Activated CD8-positive, alpha-beta T cell treated with anti-CD3 and anti-CD28 coated beads, Interleukin-2, amount 10 ng/mL, durations not matched to agents 7 days and 5 days (primary cell): ENCODE results near the gene TBC1D22A. TPM values are rescaled to one million over a fixed set of nuclear protein-coding genes. Genes with fewer than 3 reads are reported as not detected.
A peak's percentile ranks its signal among the peaks of the same experiment; 100 is the strongest.

Source experiments
- ATAC-seq: fragments of 150-1000 bp; cut with Tn5 transposase; one replicate; pipeline ENCODE4 v1.10.0; 2021; ENCODE audit warnings: moderate library complexity
- CTCF ChIA-PET: fragments of 350-600 bp; sonication (Branson Sonifier 250); formaldehyde crosslinking; loops from one replicate; lab custom pipeline; 2021; ENCODE audit warnings: antibody characterized with exemption; lab: Charles Lee
- POLR2A ChIA-PET: fragments of 350-600 bp; sonication (Branson Sonifier 250); formaldehyde crosslinking; loops from one replicate; lab custom pipeline; 2021; ENCODE audit warnings: antibody characterized with exemption; lab: Charles Lee
- DNase-seq: peaks from one replicate; pipeline ENCODE4 v3.0.0-alpha.2; 2020
- H3K27ac Mint-ChIP-seq: one replicate; pipeline ENCODE4 v1.8.0; 2021; ENCODE audit warnings: mild to moderate bottlenecking, mixed read lengths
- H3K27me3 Mint-ChIP-seq: one replicate; pipeline ENCODE4 v1.8.0; 2021; ENCODE audit warnings: low read depth, mixed read lengths
- H3K36me3 Mint-ChIP-seq: one replicate; pipeline ENCODE4 v1.8.0; 2021; ENCODE audit warnings: low read depth, mixed read lengths
- H3K4me1 Mint-ChIP-seq: one replicate; pipeline ENCODE4 v1.8.0; 2021; ENCODE audit warnings: low read depth, mixed read lengths
- H3K4me3 Mint-ChIP-seq: one replicate; pipeline ENCODE4 v1.8.0; 2021; ENCODE audit warnings: mild to moderate bottlenecking, mixed read lengths
- H3K9me3 Mint-ChIP-seq: one replicate; pipeline ENCODE4 v1.8.0; 2022; ENCODE audit warnings: mixed read lengths; ENCODE audit not compliant: insufficient read depth
- total RNA-seq, 2 experiments: library from RNA; stranded (reverse); gene quantifications; one replicate each; pipeline ENCODE4 v1.2.3, GENCODE V29; 2021

The TBC1D22A gene
- total RNA-seq, 2 experiments from 2014 or later, result 34.1 to 38.7 TPM

DNA sequence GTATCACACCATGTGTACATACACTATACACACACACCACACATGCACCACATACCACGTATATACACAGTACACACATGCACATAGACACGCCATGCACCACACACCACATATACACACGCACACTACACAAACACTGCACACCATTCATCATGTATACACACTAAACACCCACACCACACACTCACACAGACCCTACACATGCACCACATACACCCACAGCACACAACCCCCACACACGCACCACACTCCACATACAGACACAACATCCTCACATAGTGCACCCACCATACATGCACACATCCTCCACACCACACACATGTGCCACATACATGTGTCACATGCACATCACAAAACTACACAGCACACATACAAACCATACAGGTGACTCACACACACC lies 397.1 kb downstream of the TBC1D22A start:
- Mint-ChIP-seq H3K4me3 (no peak overlapping the region), H3K27ac (no peak overlapping the region), H3K9me3 (no peaks in the 10 kb centered on the region), H3K36me3 (no peaks in the 10 kb centered on the region), H3K27me3 (no peaks in the 10 kb centered on the region), H3K4me1 (no peaks in the 10 kb centered on the region)
- ATAC-seq (no peak), DNase-seq (no peak)
- ChIA-PET CTCF (no interaction called here), POLR2A (no interaction called here)

DNA sequence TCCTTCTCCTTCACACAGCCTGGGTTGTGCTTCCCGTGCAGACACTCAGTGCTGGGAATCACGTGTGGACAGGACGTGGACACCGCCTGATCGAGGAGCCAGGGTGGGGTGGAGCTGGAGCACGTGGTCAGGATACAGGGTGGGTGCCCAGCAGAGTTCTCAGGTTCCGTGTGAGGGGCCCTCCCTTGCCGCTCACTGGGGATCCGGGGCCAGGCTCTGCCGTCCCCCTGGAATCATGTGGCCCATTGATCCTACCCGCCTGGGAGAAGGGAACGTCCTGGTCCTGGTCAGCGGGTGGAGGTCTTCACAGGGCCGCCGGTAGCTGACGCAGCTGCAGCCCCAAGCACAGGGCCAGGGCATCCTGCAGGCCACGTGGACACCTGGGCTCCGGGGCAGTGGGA lies 397.7 kb downstream of the TBC1D22A start:
- POLR2A ChIA-PET, result no interaction called here
- no peaks in the 10 kb centered on the region for H3K9me3 Mint-ChIP-seq
- ATAC-seq, result no peak
- no peaks in the 10 kb centered on the region for H3K36me3 Mint-ChIP-seq
- H3K27ac Mint-ChIP-seq, result no peak overlapping the region
- no peak for DNase-seq
- CTCF ChIA-PET, result no interaction called here
- no peaks in the 10 kb centered on the region for H3K27me3 Mint-ChIP-seq
- H3K4me3 Mint-ChIP-seq, result no peak overlapping the region
- H3K4me1 Mint-ChIP-seq, result no peaks in the 10 kb centered on the region

DNA sequence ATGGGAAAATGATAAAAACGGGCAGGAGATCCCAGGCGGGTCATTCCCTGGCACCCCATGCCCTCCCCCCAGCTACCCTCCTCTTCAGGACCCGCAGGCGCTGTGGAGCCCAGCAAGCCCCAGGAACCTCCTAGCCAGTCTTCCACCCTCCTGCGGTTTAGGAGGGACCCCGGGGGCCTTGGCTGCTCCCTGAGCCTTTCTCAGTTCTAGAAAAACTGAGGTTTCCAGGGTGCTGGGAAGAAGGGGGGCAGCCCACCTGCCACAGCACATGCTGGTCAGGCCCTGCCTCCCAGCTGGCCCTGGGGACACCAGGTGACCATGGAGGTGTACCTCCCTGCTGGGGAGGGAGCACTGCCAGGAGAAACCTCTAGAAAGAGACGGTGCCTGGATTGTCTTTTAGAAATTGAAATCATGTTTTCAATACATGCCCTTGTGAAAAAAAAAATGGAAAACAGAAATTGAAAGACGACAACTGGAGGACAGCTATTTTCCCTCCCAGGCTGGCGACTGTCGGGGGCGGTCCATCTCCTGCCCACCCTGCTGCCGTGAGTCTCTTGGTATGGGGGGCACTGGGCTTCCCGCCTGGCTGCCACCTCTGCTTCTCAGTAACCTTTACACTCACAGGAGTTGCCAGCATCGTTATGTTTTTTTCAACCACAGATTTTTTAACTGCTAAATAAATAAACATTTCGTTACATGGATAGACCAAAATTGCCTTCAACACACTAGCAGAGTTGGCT lies 398.5 kb downstream of the TBC1D22A start:
- no peak overlapping the region for H3K27ac Mint-ChIP-seq
- POLR2A ChIA-PET, result no interaction called here

DNA sequence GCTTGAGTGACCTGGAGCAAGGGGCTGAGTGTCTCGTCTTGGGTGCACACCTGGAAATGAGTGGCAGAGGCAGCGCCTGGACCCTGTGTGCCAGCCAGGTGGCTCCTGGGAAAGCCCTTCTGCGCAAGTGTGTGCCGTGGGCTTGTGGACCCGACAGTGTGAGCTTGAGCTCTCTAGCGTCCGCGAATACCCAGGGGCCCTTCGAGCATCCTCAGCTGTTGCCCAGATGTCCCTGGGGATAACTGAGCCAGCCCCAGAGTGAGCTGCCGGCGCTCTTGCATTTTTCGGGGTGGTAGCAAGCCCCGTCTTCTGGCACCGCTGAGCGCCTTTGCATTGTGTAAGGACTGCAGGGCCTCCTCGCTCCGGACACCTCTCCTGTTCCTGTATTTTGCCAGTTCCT lies 399.2 kb downstream of the TBC1D22A start:
- ATAC-seq (no peak), DNase-seq (no peak)
- Mint-ChIP-seq H3K36me3 (no peaks in the 10 kb centered on the region), H3K27me3 (no peaks in the 10 kb centered on the region), H3K27ac (no peak overlapping the region), H3K4me1 (no peaks in the 10 kb centered on the region), H3K9me3 (no peaks in the 10 kb centered on the region), H3K4me3 (no peak overlapping the region)
- CTCF ChIA-PET, result no interaction called here
- POLR2A ChIA-PET, result no interaction called here

More for the DNA sequence above, 398.5 kb downstream of the TBC1D22A start:
- Mint-ChIP-seq H3K4me1 (no peaks in the 10 kb centered on the region), H3K4me3 (no peak overlapping the region), H3K27me3 (no peaks in the 10 kb centered on the region), H3K9me3 (no peaks in the 10 kb centered on the region), H3K36me3 (no peaks in the 10 kb centered on the region)
- CTCF ChIA-PET, result no interaction called here
- DNase-seq (no peak), ATAC-seq (no peak)

DNA sequence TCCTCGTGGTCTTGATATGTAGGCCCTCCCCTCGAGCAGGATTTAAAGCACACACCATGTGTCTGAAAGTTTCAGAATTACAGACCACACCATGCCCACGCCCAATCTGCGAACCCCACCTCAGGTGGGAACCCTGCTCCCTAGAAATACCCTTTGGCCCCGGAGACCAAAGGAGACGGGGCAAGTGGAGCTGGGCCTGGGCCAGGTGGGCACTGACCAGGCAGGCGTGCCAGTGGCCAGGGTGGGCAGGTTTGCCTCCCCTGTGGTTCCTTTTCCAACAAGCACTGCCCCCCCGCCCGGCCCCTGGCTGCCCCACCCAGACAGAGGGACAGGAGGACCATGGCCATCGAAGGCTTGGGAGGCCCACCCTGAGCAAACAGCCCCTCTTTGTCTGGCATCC lies 400.4 kb downstream of the TBC1D22A start:
- Mint-ChIP-seq H3K9me3 (no peaks in the 10 kb centered on the region), H3K27ac (no peak overlapping the region), H3K4me3 (no peak overlapping the region), H3K4me1 (no peaks in the 10 kb centered on the region), H3K36me3 (no peaks in the 10 kb centered on the region), H3K27me3 (no peaks in the 10 kb centered on the region)
- CTCF ChIA-PET, result no interaction called here
- ATAC-seq (no peak), DNase-seq (no peak)
- POLR2A ChIA-PET, result no interaction called here

DNA sequence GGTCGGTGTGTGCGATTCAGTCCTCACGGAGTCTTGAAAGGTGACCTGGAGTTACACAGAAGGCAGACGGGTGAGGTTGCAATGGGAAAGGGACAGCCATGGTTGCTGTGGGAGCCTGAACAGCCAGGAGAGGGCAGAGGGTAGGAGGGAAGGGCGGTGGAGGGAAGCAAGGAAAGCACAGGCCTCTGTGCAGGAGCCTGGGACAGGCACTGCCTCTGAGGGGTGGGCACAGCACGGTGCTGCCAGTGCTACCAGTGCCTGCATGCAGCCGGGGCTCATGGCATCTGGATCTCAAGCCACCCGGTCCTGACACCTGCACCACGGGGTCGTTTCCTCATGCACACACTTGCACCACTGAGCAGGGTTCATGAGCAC lies 401.0 kb downstream of the TBC1D22A start:
- DNase-seq (no peak), ATAC-seq (no peak)
- ChIA-PET CTCF (no interaction called here), POLR2A (no interaction called here)
- Mint-ChIP-seq H3K36me3 (no peaks in the 10 kb centered on the region), H3K4me3 (no peak overlapping the region), H3K4me1 (no peaks in the 10 kb centered on the region), H3K9me3 (no peaks in the 10 kb centered on the region), H3K27ac (no peak overlapping the region), H3K27me3 (no peaks in the 10 kb centered on the region)

DNA sequence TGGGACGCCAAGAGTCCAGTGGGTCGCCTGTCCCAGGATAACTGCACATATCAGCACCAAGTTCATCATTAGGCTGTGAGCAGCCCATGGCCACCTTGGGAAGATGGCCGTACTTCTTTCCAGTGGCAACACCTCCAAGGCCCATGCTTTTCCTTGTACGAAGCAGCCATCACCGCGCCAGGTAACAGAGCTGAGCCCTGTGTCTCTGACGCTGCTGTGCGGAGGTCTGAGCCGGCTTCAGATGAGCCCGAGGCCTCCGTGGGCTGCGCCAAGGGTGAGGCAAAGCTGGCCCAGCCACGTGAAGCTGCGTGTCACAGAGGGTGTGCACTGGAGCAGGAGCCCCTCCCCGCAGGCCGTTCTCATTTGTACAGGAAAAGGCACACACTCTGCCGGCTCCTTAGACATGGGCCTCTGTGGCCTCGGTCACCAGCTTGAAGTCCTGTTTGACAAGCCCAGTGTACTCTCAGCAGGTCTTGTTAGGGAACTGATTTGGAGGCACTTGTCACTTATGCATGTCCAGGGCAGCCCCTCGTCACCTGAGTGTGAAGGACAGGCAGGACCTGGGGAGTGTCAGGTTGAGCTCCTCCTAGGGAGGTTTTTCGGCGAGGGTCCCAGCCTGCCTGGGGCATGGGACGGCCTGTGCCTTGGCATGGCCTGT lies 401.5 kb downstream of the TBC1D22A start:
- no peak for DNase-seq
- H3K27ac Mint-ChIP-seq, result no peak overlapping the region
- ChIA-PET POLR2A (no interaction called here), CTCF (no interaction called here)
- H3K36me3 Mint-ChIP-seq, result no peaks in the 10 kb centered on the region
- H3K4me1 Mint-ChIP-seq, result no peaks in the 10 kb centered on the region
- H3K4me3 Mint-ChIP-seq, result no peak overlapping the region
- H3K9me3 Mint-ChIP-seq, result no peaks in the 10 kb centered on the region
- H3K27me3 Mint-ChIP-seq, result no peaks in the 10 kb centered on the region
- no peak for ATAC-seq

DNA sequence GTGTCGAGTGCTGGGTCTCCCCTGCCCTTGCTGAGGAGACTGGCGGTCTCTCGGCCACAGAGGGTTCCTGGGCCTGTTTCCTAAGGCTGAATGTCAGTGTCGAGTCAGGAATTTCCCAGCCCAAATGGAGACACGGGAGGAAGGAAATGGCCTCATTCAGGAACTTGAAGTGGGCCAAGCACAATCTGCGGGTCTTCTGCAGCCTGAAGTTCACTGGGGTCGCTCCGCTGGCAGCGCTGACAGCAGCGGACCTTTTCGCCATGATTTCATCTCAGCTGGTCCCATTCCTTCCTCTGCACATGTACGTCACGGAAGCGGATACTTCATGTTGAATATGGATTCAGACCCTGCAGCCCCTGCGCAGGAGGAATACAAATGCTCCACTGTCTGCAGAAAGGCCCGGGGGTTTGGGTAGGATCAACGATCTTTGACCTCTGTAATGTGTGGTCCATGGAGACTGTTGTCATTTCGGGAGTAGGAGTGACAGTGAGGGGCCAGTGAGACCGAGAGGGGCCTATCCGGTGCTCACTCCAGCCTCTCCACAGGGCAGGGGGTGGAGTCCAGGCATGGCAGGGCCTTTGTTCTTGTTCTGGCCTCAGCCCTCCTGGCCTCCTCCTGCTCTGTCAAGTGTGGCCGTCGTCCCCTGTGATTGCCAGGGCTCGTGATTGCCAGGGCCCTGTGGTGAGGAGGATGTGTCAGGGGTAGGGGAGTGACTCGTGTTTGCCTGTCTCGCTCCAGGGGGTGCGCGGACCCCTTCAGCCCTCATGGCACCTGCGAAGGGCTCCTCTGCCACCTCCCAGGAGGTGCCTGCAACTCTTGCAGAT lies 402.3 kb downstream of the TBC1D22A start:
- no peaks in the 10 kb centered on the region for H3K27me3 Mint-ChIP-seq

DNA sequence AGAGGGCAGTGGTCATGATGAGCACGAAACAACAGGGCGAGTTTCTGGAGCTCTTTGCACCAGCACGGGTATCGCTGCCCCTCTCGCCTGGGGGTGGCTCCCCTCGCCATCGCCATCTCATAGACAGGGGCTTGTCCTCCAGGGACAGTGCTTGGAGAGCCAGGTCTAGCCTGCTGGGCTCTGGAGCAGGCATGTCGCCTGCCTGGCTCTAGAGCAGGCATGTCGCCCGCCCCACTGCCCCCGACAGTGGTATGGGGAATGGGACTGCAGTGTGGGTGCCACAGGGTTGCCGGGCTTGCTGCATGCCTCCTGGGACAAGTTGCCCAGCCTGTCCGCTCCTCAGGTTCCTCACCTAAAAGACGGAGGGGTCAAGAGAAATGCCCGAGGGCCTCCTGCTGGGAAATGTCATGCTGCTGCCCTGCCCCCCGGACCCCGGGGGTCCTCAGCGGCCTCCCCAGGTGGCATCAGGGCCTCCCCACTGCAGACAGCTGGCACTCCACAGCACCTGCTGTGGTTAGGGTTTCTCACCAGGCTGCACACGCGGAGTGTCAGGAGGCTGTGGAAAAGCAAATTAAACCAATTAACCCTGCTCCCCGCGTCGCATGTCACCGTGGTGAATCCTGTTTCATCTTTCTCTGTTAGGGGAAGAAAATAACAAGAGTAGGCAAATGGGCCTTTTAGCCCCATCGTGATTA lies 403.0 kb downstream of the TBC1D22A start:
- DNase-seq, result no peak

More for the DNA sequence above, 402.3 kb downstream of the TBC1D22A start:
- Mint-ChIP-seq H3K4me1 (no peaks in the 10 kb centered on the region), H3K27ac (peak overlapping the region; percentile 49), H3K36me3 (no peaks in the 10 kb centered on the region), H3K9me3 (no peaks in the 10 kb centered on the region), H3K4me3 (no peak overlapping the region)
- ATAC-seq (no peak), DNase-seq (no peak)
- POLR2A ChIA-PET, result no interaction called here
- CTCF ChIA-PET, result no interaction called here

DNA sequence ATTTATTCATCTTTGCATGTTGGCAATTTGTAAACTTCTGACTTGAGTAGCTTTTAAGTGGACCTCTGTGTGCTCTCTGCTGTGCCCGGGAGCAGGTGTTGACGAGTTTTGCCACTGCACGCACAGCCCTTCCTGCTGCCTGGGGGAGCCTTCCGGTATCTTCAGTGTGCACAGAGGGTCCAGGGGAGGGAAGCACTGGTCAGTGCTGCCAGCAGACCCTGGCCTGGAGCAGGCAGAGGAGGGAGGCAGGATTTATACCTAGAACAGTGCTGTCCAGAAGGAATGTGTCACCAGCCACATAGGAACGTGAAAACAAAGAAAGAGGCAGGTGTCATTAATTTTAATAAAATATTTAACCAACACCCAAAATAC lies 403.6 kb downstream of the TBC1D22A start:
- no peak for ATAC-seq
- Mint-ChIP-seq H3K27me3 (no peaks in the 10 kb centered on the region), H3K4me3 (no peak overlapping the region), H3K9me3 (no peaks in the 10 kb centered on the region), H3K27ac (no peak overlapping the region), H3K36me3 (peaks cover 2% of the 10 kb centered on the region), H3K4me1 (no peaks in the 10 kb centered on the region)
- ChIA-PET POLR2A (no interaction called here), CTCF (no interaction called here)
- DNase-seq, result no peak

More for the DNA sequence above, 403.0 kb downstream of the TBC1D22A start:
- ChIA-PET POLR2A (no interaction called here), CTCF (no interaction called here)
- ATAC-seq, result no peak
- no peak overlapping the region for H3K27ac Mint-ChIP-seq
- peaks cover 2% of the 10 kb centered on the region for H3K36me3 Mint-ChIP-seq
- H3K9me3 Mint-ChIP-seq, result no peaks in the 10 kb centered on the region
- no peak overlapping the region for H3K4me3 Mint-ChIP-seq
- H3K4me1 Mint-ChIP-seq, result no peaks in the 10 kb centered on the region
- H3K27me3 Mint-ChIP-seq, result no peaks in the 10 kb centered on the region

DNA sequence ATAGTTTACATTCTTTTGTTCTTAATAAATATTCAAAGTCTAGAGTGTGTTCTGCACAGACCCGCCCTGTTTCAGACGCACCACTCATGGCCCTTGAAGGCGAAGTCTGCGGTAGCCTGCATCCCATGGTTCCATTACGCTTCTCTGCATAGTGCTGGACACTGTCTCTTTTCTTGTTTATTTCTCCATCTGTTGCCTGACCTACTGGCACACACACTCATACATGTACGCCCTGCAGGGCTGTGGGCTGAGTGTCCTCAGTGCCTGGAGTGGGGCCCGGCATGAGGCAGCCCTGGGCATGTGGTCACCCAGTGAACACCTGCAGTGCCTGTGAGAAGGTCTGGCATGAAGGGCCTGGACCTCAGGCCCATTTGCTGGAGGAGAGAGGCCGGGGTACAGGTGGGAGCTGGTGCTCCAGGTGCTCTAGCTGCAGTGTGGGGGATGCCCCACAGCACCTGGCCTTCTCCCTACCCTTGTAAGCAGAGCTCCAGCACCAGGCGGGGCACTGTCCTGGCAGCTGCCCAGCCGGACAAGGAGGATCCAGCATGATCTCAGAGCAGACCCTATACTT lies 404.1 kb downstream of the TBC1D22A start:
- no peak for DNase-seq
- Mint-ChIP-seq H3K4me3 (no peak overlapping the region), H3K4me1 (no peaks in the 10 kb centered on the region), H3K9me3 (no peaks in the 10 kb centered on the region), H3K36me3 (peaks cover 2% of the 10 kb centered on the region), H3K27ac (no peak overlapping the region), H3K27me3 (no peaks in the 10 kb centered on the region)
- ATAC-seq, result no peak
- POLR2A ChIA-PET, result no interaction called here
- CTCF ChIA-PET, result no interaction called here
